WERI-Rb-1 (cell line): ENCODE results near the gene HOXD9.

Source experiments
- DNase-seq: peaks from one replicate; pipeline ENCODE4 v3.0.0-alpha.2; 2020
- H3K27ac ChIP-seq: fragments of 250-450 bp; sonication (Bioruptor Pico); 2 replicates; pipeline ENCODE4 v1.5.1; 2020; ENCODE audit warnings: mild to moderate bottlenecking, moderate library complexity
- H3K27me3 ChIP-seq: fragments of 250-450 bp; sonication (Bioruptor Pico); 2 replicates; pipeline ENCODE4 v1.5.1; 2021; ENCODE audit warnings: mild to moderate bottlenecking, low read depth, moderate library complexity; ENCODE audit not compliant: insufficient read depth, severe bottlenecking
- H3K36me3 ChIP-seq: fragments of 250-450 bp; sonication (Bioruptor Pico); 2 replicates; pipeline ENCODE4 v1.5.1; 2020; ENCODE audit warnings: mild to moderate bottlenecking, moderate library complexity
- H3K4me3 ChIP-seq: 2 replicates; pipeline ENCODE4 v1.5.1; 2011; ENCODE audit warnings: low read depth, mild to moderate bottlenecking, control low read depth, low read length
- H3K9me3 ChIP-seq: fragments of 250-450 bp; sonication (Bioruptor Pico); 2 replicates; pipeline ENCODE4 v1.5.1; 2021; ENCODE audit warnings: mild to moderate bottlenecking, moderate library complexity; ENCODE audit not compliant: severe bottlenecking
- CTCF ChIP-seq: IDR thresholded peaks from 2 replicates; pipeline ENCODE4 v1.5.1; 2011; ENCODE audit warnings: low read depth, mild to moderate bottlenecking, control low read depth, inconsistent platforms, low read length

HOXD9 gene

GRCh38 chr2:176152350-176153181, 30.0 kb downstream of the HOXD9 start:
- Histone ChIP-seq H3K4me3 (no peak overlapping the region), H3K36me3 (no peaks in the 10 kb centered on the region), H3K27ac (no peak overlapping the region), H3K27me3 (peaks cover 93% of the 10 kb centered on the region), H3K9me3 (peaks cover 4% of the 10 kb centered on the region)
- TF ChIP-seq CTCF = no peak
- DNase-seq = no peak

GRCh38 chr2:176154576-176155252, 32.2 kb downstream of the HOXD9 start:
- no peak for DNase-seq
- Histone ChIP-seq H3K4me3 (no peak overlapping the region), H3K27ac (no peak overlapping the region), H3K9me3 (peaks cover 4% of the 10 kb centered on the region), H3K27me3 (peaks cover 92% of the 10 kb centered on the region), H3K36me3 (no peaks in the 10 kb centered on the region)
- no peak for TF ChIP-seq CTCF

GRCh38 chr2:176155356-176156044, 33.0 kb downstream of the HOXD9 start:
- Histone ChIP-seq H3K27me3 (peaks cover 92% of the 10 kb centered on the region), H3K27ac (no peak overlapping the region), H3K4me3 (no peak overlapping the region), H3K9me3 (peaks cover 12% of the 10 kb centered on the region), H3K36me3 (no peaks in the 10 kb centered on the region)
- DNase-seq = no peak
- no peak for TF ChIP-seq CTCF

GRCh38 chr2:176156301-176156806, 33.8 kb downstream of the HOXD9 start:
- no peak overlapping the region for H3K27ac ChIP-seq
- no peaks in the 10 kb centered on the region for H3K36me3 ChIP-seq
- H3K27me3 ChIP-seq = peaks cover 92% of the 10 kb centered on the region
- no peak for TF ChIP-seq CTCF
- no peak overlapping the region for H3K4me3 ChIP-seq
- DNase-seq = no peak
- peaks cover 19% of the 10 kb centered on the region for H3K9me3 ChIP-seq

- no peak within 1 kb of the TSS for H3K27ac ChIP-seq
- H3K36me3 ChIP-seq = no peaks in the 10 kb centered on the region
- H3K4me3 ChIP-seq = peak within 1 kb of the TSS; percentile 31
- no peak for DNase-seq
- peaks cover 92% of the 10 kb centered on the region for H3K27me3 ChIP-seq
- no peak for TF ChIP-seq CTCF
- peaks cover 19% of the 10 kb centered on the region for H3K9me3 ChIP-seq
Measured at GRCh38 chr2:176156807-176157498, 34.4 kb downstream of the HOXD9 start, which contains the start of gene HOXD3. TSS of gene HOXD3 (plus strand) at chr2:176157307. CDS start at chr2:176169115, 11,808 bp downstream.
